ENCODE results near the gene NCAN. TPM values are rescaled to one million over a fixed set of nuclear protein-coding genes. Genes with fewer than 3 reads are reported as not detected.

NCAN gene
- total and polyA plus RNA-seq, 2 experiments from 2014 or later, result 0.03 TPM; not detected in 1

- peaks cover 2% of the 10 kb centered on the region for H3K4me1 ChIP-seq (ENCODE audit: insufficient read depth)
- no peak overlapping the region for H3K4me2 ChIP-seq
- whole genome bisulfite sequencing (ENCODE audit: low lambda C conversion rate, missing lambda C conversion rate), result 97% methylated on average over 3 of the region's 3 CpGs
- H3K79me2 ChIP-seq, result no peaks in the 10 kb centered on the region
- H3K4me3 ChIP-seq, result no peak overlapping the region
- no peak overlapping the region for H3K27ac ChIP-seq
- no peaks in the 10 kb centered on the region for H3K9me2 ChIP-seq (replicated peaks; ENCODE audit: insufficient read depth)
- no peaks in the 10 kb centered on the region for H3K36me3 ChIP-seq (replicated peaks; ENCODE audit: insufficient read depth, low read depth)
- no peak for DNase-seq (ENCODE audit: low spot score)
- H3K9me3 ChIP-seq (ENCODE audit: low read depth), result no peaks in the 10 kb centered on the region
- H4K20me1 ChIP-seq (ENCODE audit: insufficient read depth, poor library complexity, severe bottlenecking), result no peaks in the 10 kb centered on the region
- TF ChIP-seq EZH2phosphoT487 (IDR thresholded peaks at IDR 0.05; ENCODE audit: low read depth, severe bottlenecking, unreplicated experiment) (no peak), EZH2 (IDR thresholded peaks at IDR 0.05; ENCODE audit: borderline replicate concordance) (no peak), CTCF (IDR thresholded peaks at IDR 0.05; ENCODE audit: poor library complexity) (no peak)
- no peak overlapping the region for H2AFZ ChIP-seq
- H3K27me3 ChIP-seq, result peaks cover 17% of the 10 kb centered on the region
Observed at GRCh38 chr19:19267305-19267704, 55.5 kb downstream of the NCAN start.

- no peak for DNase-seq (ENCODE audit: low spot score)
- Histone ChIP-seq H4K20me1 (ENCODE audit: insufficient read depth, poor library complexity, severe bottlenecking) (no peaks in the 10 kb centered on the region), H3K36me3 (replicated peaks; ENCODE audit: insufficient read depth, low read depth) (no peaks in the 10 kb centered on the region), H3K9me3 (ENCODE audit: low read depth) (no peaks in the 10 kb centered on the region), H2AFZ (no peak overlapping the region), H3K79me2 (no peaks in the 10 kb centered on the region), H3K9me2 (replicated peaks; ENCODE audit: insufficient read depth) (no peaks in the 10 kb centered on the region), H3K4me3 (no peak overlapping the region), H3K4me2 (no peak overlapping the region), H3K4me1 (ENCODE audit: insufficient read depth) (peaks cover 5% of the 10 kb centered on the region), H3K27ac (no peak overlapping the region), H3K27me3 (peaks cover 4% of the 10 kb centered on the region)
- 82% methylated on average over 10 of the region's 10 CpGs for WGBS (ENCODE audit: low lambda C conversion rate, missing lambda C conversion rate)
- TF ChIP-seq EZH2phosphoT487 (IDR thresholded peaks at IDR 0.05; ENCODE audit: low read depth, severe bottlenecking, unreplicated experiment) (no peak), CTCF (IDR thresholded peaks at IDR 0.05; ENCODE audit: poor library complexity) (no peak), EZH2 (IDR thresholded peaks at IDR 0.05; ENCODE audit: borderline replicate concordance) (no peak)
Observed at GRCh38 chr19:19268453-19269385, 57.0 kb downstream of the NCAN start.

- Histone ChIP-seq H3K4me2 (no peak overlapping the region), H3K4me1 (ENCODE audit: insufficient read depth) (peaks cover 5% of the 10 kb centered on the region), H3K27ac (no peak overlapping the region), H3K79me2 (no peaks in the 10 kb centered on the region), H3K27me3 (no peaks in the 10 kb centered on the region), H2AFZ (no peak overlapping the region), H3K9me2 (replicated peaks; ENCODE audit: insufficient read depth) (no peaks in the 10 kb centered on the region), H3K9me3 (ENCODE audit: low read depth) (no peaks in the 10 kb centered on the region), H3K4me3 (no peak overlapping the region), H3K36me3 (replicated peaks; ENCODE audit: insufficient read depth, low read depth) (no peaks in the 10 kb centered on the region), H4K20me1 (ENCODE audit: insufficient read depth, poor library complexity, severe bottlenecking) (no peaks in the 10 kb centered on the region)
- DNase-seq (ENCODE audit: low spot score), result peak; percentile 4
- WGBS (ENCODE audit: low lambda C conversion rate, missing lambda C conversion rate), result 91% methylated on average over 14 of the region's 18 CpGs
- TF ChIP-seq CTCF (IDR thresholded peaks at IDR 0.05; ENCODE audit: poor library complexity) (no peak), EZH2 (IDR thresholded peaks at IDR 0.05; ENCODE audit: borderline replicate concordance) (no peak), EZH2phosphoT487 (IDR thresholded peaks at IDR 0.05; ENCODE audit: low read depth, severe bottlenecking, unreplicated experiment) (no peak)
Observed at GRCh38 chr19:19269952-19270694, 58.4 kb downstream of the NCAN start.
